Uterus (tissue), 4 donors: ENCODE measurements around the gene EVA1A. TPM values are rescaled to one million over a fixed set of nuclear protein-coding genes. Genes with fewer than 3 reads are reported as not detected.

Experiments
- DNase-seq, 2 donors: peaks; one replicate each; pipeline ENCODE4 v3.0.0-alpha.2; 2019 to 2020
- H3K27ac ChIP-seq, 2 donors: fragments of 200-600 bp; sonication (generic); 1 replicate in 1 of 2; 2 replicates in 1 of 2; pipeline ENCODE4 v1.5.1; 2016 to 2018
- H3K27me3 ChIP-seq, 2 donors: fragments of 200-600 bp; sonication (generic); one replicate each; pipeline ENCODE4 v1.5.1; 2018 to 2019; ENCODE audit warnings: control low read depth in 1 of 2
- H3K36me3 ChIP-seq, 2 donors: fragments of 200-600 bp; sonication (generic); one replicate each; pipeline ENCODE4 v1.5.1; 2019; ENCODE audit warnings: control low read depth in 1 of 2
- H3K4me1 ChIP-seq, 2 donors: fragments of 200-600 bp; sonication (generic); one replicate each; pipeline ENCODE4 v1.5.1; 2018 to 2019; ENCODE audit warnings: control low read depth in 1 of 2
- H3K4me3 ChIP-seq, 2 donors: fragments of 200-600 bp; sonication (generic); 1 replicate in 1 of 2; 2 replicates in 1 of 2; pipeline ENCODE4 v1.5.1; 2018 to 2019; ENCODE audit warnings: mild to moderate bottlenecking in 1 of 2
- H3K9me3 ChIP-seq, 2 donors: fragments of 200-600 bp; sonication (generic); one replicate each; pipeline ENCODE4 v1.5.1; 2019; ENCODE audit warnings: control low read depth in 1 of 2
- CTCF ChIP-seq, 4 experiments: fragments of 200-600 bp in 2 of 4; fragments of 450-650 bp in 2 of 4; sonication (generic) in 2 of 4; IDR thresholded peaks; one replicate each; pipeline ENCODE4 v1.5.1; 2016 to 2019; ENCODE audit warnings: antibody characterized with exemption in 4 of 4, mild to moderate bottlenecking in 2 of 4, moderate library complexity in 1 of 4
- POLR2A ChIP-seq, 2 donors: fragments of 450-650 bp; IDR thresholded peaks; one replicate each; pipeline ENCODE4 v1.6.1; 2016; ENCODE audit warnings: antibody characterized with exemption in 2 of 2, mild to moderate bottlenecking in 1 of 2, moderate library complexity in 1 of 2
- intact Hi-C: fragments of 100-400 bp; cut with DNase I; formaldehyde crosslinking; loops from one replicate; pipeline ENCODE4 v1.15.1; 2023; ENCODE audit warnings: low total_unique reads
- total RNA-seq, 4 donors: library from RNA; depleted of rRNA in 3 of 4; stranded (reverse); fragments of >200 nt in 3 of 4; gene quantifications; one replicate each; pipeline versions ENCODE4 v1.1.0 to v1.2.4, GENCODE V29; 2014 to 2023
- donor health status: DM: yes; HTN: yes; CAD: no.

EVA1A gene
- total RNA-seq, 4 donors from 2014 or later, result 1.2 to 22.1 (median 2.3) TPM; not detected in 1

GRCh38 chr2:75548036-75548573 lies 12.6 kb downstream of the EVA1A start:
- intact Hi-C loops, result no loop called here
- no peak for DNase-seq
- Histone ChIP-seq H3K9me3 (no peaks in the 10 kb centered on the region), H3K27me3 (no peaks in the 10 kb centered on the region), H3K27ac (no peak overlapping the region), H3K36me3 (no peaks in the 10 kb centered on the region), H3K4me3 (no peak overlapping the region), H3K4me1 (no peaks in the 10 kb centered on the region)
- TF ChIP-seq CTCF (IDR thresholded peaks at IDR 0.05) (no peak), POLR2A (IDR thresholded peaks at IDR 0.05) (no peak)

- H3K4me1 ChIP-seq, result no peaks in the 10 kb centered on the region
- H3K27me3 ChIP-seq, result no peaks in the 10 kb centered on the region
- DNase-seq, result no peak
- intact Hi-C loops, result no loop called here
- no peak for TF ChIP-seq POLR2A (IDR thresholded peaks at IDR 0.05)
- TF ChIP-seq CTCF (IDR thresholded peaks at IDR 0.05), result no peak
- no peaks in the 10 kb centered on the region for H3K36me3 ChIP-seq
- H3K4me3 ChIP-seq, result no peak overlapping the region
- H3K27ac ChIP-seq, result no peak overlapping the region
- no peaks in the 10 kb centered on the region for H3K9me3 ChIP-seq
Measured at GRCh38 chr2:75547345-75548035, 13.2 kb downstream of the EVA1A start.

DNA sequence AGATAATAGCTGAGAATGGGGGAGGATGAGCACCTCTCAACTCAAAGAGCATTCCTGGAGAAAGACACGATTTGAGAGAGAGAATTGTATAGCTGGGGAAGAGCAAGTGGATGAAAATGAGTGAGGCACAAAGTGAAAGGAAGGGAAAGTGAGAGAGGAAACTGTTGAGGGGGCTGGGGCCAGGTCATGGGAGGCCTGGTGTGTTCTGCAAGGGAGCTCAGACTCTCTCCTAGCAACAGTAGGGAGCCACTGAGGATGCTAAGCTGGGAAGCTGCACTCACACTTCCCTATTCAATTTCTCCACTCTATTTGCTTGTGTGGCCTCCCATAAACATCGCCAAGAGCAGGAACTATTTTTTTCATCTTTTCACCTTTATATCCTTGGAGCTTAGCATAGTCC lies 14.8 kb downstream of the EVA1A start:
- TF ChIP-seq POLR2A (IDR thresholded peaks at IDR 0.05) (no peak), CTCF (IDR thresholded peaks at IDR 0.05) (no peak)
- intact Hi-C loops, result no loop called here

GRCh38 chr2:75545387-75545786 lies 15.4 kb downstream of the EVA1A start:
- Histone ChIP-seq H3K4me3 (no peak overlapping the region), H3K27ac (no peak overlapping the region), H3K36me3 (no peaks in the 10 kb centered on the region), H3K27me3 (no peaks in the 10 kb centered on the region), H3K4me1 (no peaks in the 10 kb centered on the region), H3K9me3 (no peaks in the 10 kb centered on the region)
- DNase-seq, result no peak
- no peak for TF ChIP-seq CTCF (IDR thresholded peaks at IDR 0.05)
- TF ChIP-seq POLR2A (IDR thresholded peaks at IDR 0.05), result no peak
- intact Hi-C loops, result no loop called here

More for the DNA sequence above, 14.8 kb downstream of the EVA1A start:
- Histone ChIP-seq H3K27ac (no peak overlapping the region), H3K36me3 (no peaks in the 10 kb centered on the region), H3K4me3 (no peak overlapping the region), H3K27me3 (no peaks in the 10 kb centered on the region), H3K4me1 (no peaks in the 10 kb centered on the region), H3K9me3 (no peaks in the 10 kb centered on the region)
- DNase-seq, result no peak

DNA sequence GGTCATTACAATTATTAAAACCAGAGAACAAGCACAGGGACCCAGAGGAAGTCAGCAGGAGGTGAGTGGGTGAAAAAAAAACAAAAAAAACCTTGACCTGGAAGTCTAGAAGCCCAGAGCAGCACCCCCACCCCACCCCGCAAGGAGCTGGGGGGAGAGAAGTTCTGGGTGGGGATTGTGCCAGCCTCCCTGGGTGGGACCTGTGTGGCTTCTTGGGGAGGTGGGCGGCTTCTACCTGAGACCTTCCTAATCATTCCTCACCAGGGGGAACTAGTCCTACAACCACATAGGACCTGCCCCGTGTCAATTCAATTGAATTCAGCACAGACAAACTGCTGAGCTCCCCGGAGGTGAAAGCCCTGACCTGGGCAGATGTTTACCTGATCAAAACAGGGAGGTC lies 17.3 kb downstream of the EVA1A start:
- intact Hi-C loops, result no loop called here

More for the DNA sequence above, 17.3 kb downstream of the EVA1A start:
- Histone ChIP-seq H3K27ac (no peak overlapping the region), H3K4me1 (no peaks in the 10 kb centered on the region), H3K9me3 (no peaks in the 10 kb centered on the region), H3K27me3 (no peaks in the 10 kb centered on the region), H3K36me3 (no peaks in the 10 kb centered on the region), H3K4me3 (no peak overlapping the region)
- TF ChIP-seq POLR2A (IDR thresholded peaks at IDR 0.05), result no peak
- TF ChIP-seq CTCF (IDR thresholded peaks at IDR 0.05), result no peak
- DNase-seq, result no peak
